Small intestine (tissue), 7 donors: ENCODE data around the gene SENP7. TPM values are rescaled to one million over a fixed set of nuclear protein-coding genes. Genes with fewer than 3 reads are reported as not detected.

ENCODE experiments used
- DNase-seq, 2 donors: peaks; one replicate each; pipeline versions ENCODE4 v3.0.0 to v3.0.0-alpha.2; 2013
- FAIRE-seq: peaks from 2 replicates; lab custom pipeline; 2012; peaks lifted over from hg19 to GRCh38; lab: Jason Lieb, UNC
- H3K27ac ChIP-seq, 3 donors: one replicate each; pipeline ENCODE4 v1.5.1; 2013; ENCODE audit warnings: low read length in 2 of 3, mild to moderate bottlenecking in 2 of 3, control low read depth in 1 of 3, inconsistent platforms in 1 of 3, low read depth in 1 of 3, moderate library complexity in 1 of 3
- H3K27me3 ChIP-seq, 3 donors: one replicate each; pipeline ENCODE4 v1.6.1; 2013; ENCODE audit warnings: low read length in 3 of 3, inconsistent platforms in 1 of 3; ENCODE audit not compliant: control insufficient read depth in 3 of 3, insufficient read depth in 3 of 3
- H3K36me3 ChIP-seq, 3 donors: one replicate each; pipeline ENCODE4 v1.6.1; 2013; ENCODE audit warnings: low read length in 3 of 3, inconsistent platforms in 1 of 3, low read depth in 1 of 3, mild to moderate bottlenecking in 1 of 3, moderate library complexity in 1 of 3; ENCODE audit not compliant: control insufficient read depth in 3 of 3, insufficient read depth in 2 of 3
- H3K4me1 ChIP-seq, 3 donors: one replicate each; pipeline ENCODE4 v1.6.1; 2013; ENCODE audit warnings: low read length in 2 of 3, inconsistent platforms in 1 of 3, low read depth in 1 of 3, mild to moderate bottlenecking in 1 of 3, moderate library complexity in 1 of 3; ENCODE audit not compliant: control insufficient read depth in 3 of 3, insufficient read depth in 2 of 3
- H3K4me3 ChIP-seq, 3 donors: one replicate each; pipeline ENCODE4 v1.5.1; 2013; ENCODE audit warnings: low read length in 3 of 3, control low read depth in 1 of 3, inconsistent platforms in 1 of 3, low read depth in 1 of 3, mild to moderate bottlenecking in 1 of 3, moderate library complexity in 1 of 3
- H3K9me3 ChIP-seq, 2 donors: one replicate each; pipeline ENCODE4 v1.6.1; 2013; ENCODE audit warnings: low read depth in 1 of 2, low read length in 1 of 2; ENCODE audit not compliant: control insufficient read depth in 2 of 2, insufficient read depth in 1 of 2
- WGBS, 3 donors: extraction: QIAGEN DNeasy Blood & Tissue Kit; methylation state at CpG; one replicate each; pipeline ENCODE4 v1.1.7; 2013; 5-methylcytosine and 5-hydroxymethylcytosine counted together
- polyA plus RNA-seq, 4 donors: library from polyadenylated mRNA; stranded (reverse) in 3 of 4; unstranded in 1 of 4; fragments of 200-250 nt in 3 of 4; fragments of 120-200 nt in 1 of 4; gene quantifications; one replicate each; pipeline versions ENCODE4 v1.2.1 to v1.2.3, GENCODE V29; 2013
- donor health status: healthy with polysubstance abuse.
- donor health status: control.
- donor health status: control.
- donor health status: Bipolar disorder and iron deficiency.
- donor health status: healthy.

SENP7 gene
- polyA plus RNA-seq, 4 donors: 3.0 to 35.7 (median 4.1) TPM

- Histone ChIP-seq H3K27me3 (no peaks in the 10 kb centered on the region), H3K4me1 (no peaks in the 10 kb centered on the region), H3K4me3 (no peak overlapping the region), H3K27ac (no peak overlapping the region), H3K9me3 (no peaks in the 10 kb centered on the region), H3K36me3 (peaks cover 0 to 4% (median 0%) of the 10 kb centered on the region in 3 donors)
- DNase-seq (no peak), FAIRE-seq (no peak)
- 84 to 91% (median 86%) methylated on average over 2 of the region's 2 CpGs for WGBS, 3 donors
Measured at GRCh38 chr3:101413656-101414055, 99.4 kb downstream of the SENP7 start.

- no peak for DNase-seq
- WGBS, 3 donors: 14 to 66% (median 48%) methylated on average over 1 of the region's 1 CpG
- H3K4me1 ChIP-seq: no peaks in the 10 kb centered on the region
- H3K27ac ChIP-seq: no peak overlapping the region
- FAIRE-seq: no peak
- H3K27me3 ChIP-seq: no peaks in the 10 kb centered on the region
- no peak overlapping the region for H3K4me3 ChIP-seq
- peaks cover 0 to 10% (median 0%) of the 10 kb centered on the region in 3 donors for H3K36me3 ChIP-seq
- peaks cover 2 to 30% of the 10 kb centered on the region in 2 donors for H3K9me3 ChIP-seq
Measured at GRCh38 chr3:101391413-101391950, 121.5 kb downstream of the SENP7 start.

- FAIRE-seq (no peak), DNase-seq (no peak)
- Histone ChIP-seq H3K27me3 (no peaks in the 10 kb centered on the region), H3K9me3 (peaks cover 2 to 29% of the 10 kb centered on the region in 2 donors), H3K4me1 (no peaks in the 10 kb centered on the region), H3K27ac (no peak overlapping the region), H3K36me3 (peaks cover 0 to 19% (median 0%) of the 10 kb centered on the region in 3 donors), H3K4me3 (no peak overlapping the region)
Measured at GRCh38 chr3:101388706-101389105, 124.3 kb downstream of the SENP7 start.

GRCh38 chr3:101387351-101387750, 125.7 kb downstream of the SENP7 start:
- H3K36me3 ChIP-seq: peaks cover 0 to 19% (median 0%) of the 10 kb centered on the region in 3 donors
- FAIRE-seq: no peak
- no peak overlapping the region for H3K4me3 ChIP-seq
- no peaks in the 10 kb centered on the region for H3K4me1 ChIP-seq
- peaks cover 2 to 29% of the 10 kb centered on the region in 2 donors for H3K9me3 ChIP-seq
- no peak overlapping the region for H3K27ac ChIP-seq
- no peak for DNase-seq
- 92 to 94% (median 94%) methylated on average over 5 of the region's 5 CpGs for WGBS, 3 donors
- no peaks in the 10 kb centered on the region for H3K27me3 ChIP-seq

GRCh38 chr3:101384426-101384825, 128.6 kb downstream of the SENP7 start:
- Histone ChIP-seq H3K36me3 (peaks cover 0 to 19% (median 0%) of the 10 kb centered on the region in 3 donors), H3K27me3 (no peaks in the 10 kb centered on the region), H3K4me3 (no peak overlapping the region), H3K9me3 (peaks cover 2 to 24% of the 10 kb centered on the region in 2 donors), H3K27ac (no peak overlapping the region), H3K4me1 (no peaks in the 10 kb centered on the region)
- no peak for FAIRE-seq
- no peak for DNase-seq
- WGBS, 3 donors: 95 to 97% (median 96%) methylated on average over 10 of the region's 10 CpGs

- Histone ChIP-seq H3K27ac (no peak overlapping the region), H3K9me3 (peaks cover 0 to 18% of the 10 kb centered on the region in 2 donors), H3K36me3 (peaks cover 0 to 19% (median 0%) of the 10 kb centered on the region in 3 donors), H3K4me3 (no peak overlapping the region), H3K4me1 (no peaks in the 10 kb centered on the region), H3K27me3 (no peaks in the 10 kb centered on the region)
- 91 to 96% (median 95%) methylated on average over 4 of the region's 4 CpGs for WGBS, 3 donors
- DNase-seq: no peak
- FAIRE-seq: no peak
Measured at GRCh38 chr3:101383656-101384055, 129.4 kb downstream of the SENP7 start.

- FAIRE-seq: no peak
- Histone ChIP-seq H3K36me3 (peaks cover 0 to 19% (median 0%) of the 10 kb centered on the region in 3 donors), H3K4me1 (no peaks in the 10 kb centered on the region), H3K27me3 (no peaks in the 10 kb centered on the region), H3K4me3 (no peak overlapping the region), H3K27ac (no peak overlapping the region), H3K9me3 (peaks cover 0 to 18% of the 10 kb centered on the region in 2 donors)
- DNase-seq: peak in 1 of 2 donors; percentile 8
- 65 to 93% (median 79%) methylated on average over 5 of the region's 5 CpGs for WGBS, 3 donors
Measured at GRCh38 chr3:101383156-101383575, 129.8 kb downstream of the SENP7 start.

GRCh38 chr3:101381809-101382208, 131.2 kb downstream of the SENP7 start:
- Histone ChIP-seq H3K9me3 (peaks cover 0 to 4% of the 10 kb centered on the region in 2 donors), H3K4me1 (peaks cover 4 to 8% (median 5%) of the 10 kb centered on the region in 3 donors), H3K27ac (no peak overlapping the region), H3K4me3 (no peak overlapping the region), H3K27me3 (no peaks in the 10 kb centered on the region), H3K36me3 (peaks cover 0 to 10% (median 0%) of the 10 kb centered on the region in 3 donors)
- peak; percentile 41 to 61 for DNase-seq
- FAIRE-seq: no peak
